A673 (cell line): ENCODE results near the gene TNFRSF13B. TPM values are rescaled to one million over a fixed set of nuclear protein-coding genes. Genes with fewer than 3 reads are reported as not detected.

Experiments
- BruUV-seq: library from RNA; stranded (reverse); fragments of 400-500 nt; replicated peaks from 2 replicates; lab custom pipeline; 2021; lab: Mats Ljungman, UMichigan
- CTCF ChIA-PET: fragments of 300-600 bp; sonication (Branson Sonifier 250); formaldehyde crosslinking; loops from one replicate; lab custom pipeline; 2022; ENCODE audit warnings: antibody characterized with exemption; lab: Charles Lee
- POLR2A ChIA-PET: fragments of 300-600 bp; sonication (Branson Sonifier 250); formaldehyde crosslinking; loops from one replicate; lab custom pipeline; 2022; ENCODE audit warnings: antibody characterized with exemption; ENCODE audit not compliant: low non-redundant PET; lab: Charles Lee
- DNase-seq: peaks from one replicate; pipeline ENCODE4 v3.0.0-alpha.2; 2015; ENCODE audit warnings: low spot score
- H3K27ac ChIP-seq: fragments of 200-600 bp; sonication (generic); 2 replicates; pipeline ENCODE4 v1.5.1; 2016; ENCODE audit warnings: mixed run types, low read depth, mild to moderate bottlenecking, mixed read lengths, antibody characterized with exemption, low read length; ENCODE audit not compliant: poor library complexity, severe bottlenecking
- H3K27me3 ChIP-seq: fragments of 200-600 bp; sonication (generic); replicated peaks from 2 replicates; pipeline ENCODE4 v1.6.1; 2017; ENCODE audit warnings: mixed run types, low read depth, mild to moderate bottlenecking, mixed read lengths, antibody characterized with exemption, low read length; ENCODE audit not compliant: insufficient read depth, poor library complexity
- H3K36me3 ChIP-seq: fragments of 200-600 bp; sonication (generic); 2 replicates; pipeline ENCODE4 v1.6.1; 2016; ENCODE audit warnings: mixed run types, mild to moderate bottlenecking, mixed read lengths, antibody characterized with exemption, low read length; ENCODE audit not compliant: insufficient read depth, poor library complexity, severe bottlenecking
- H3K4me1 ChIP-seq: fragments of 200-600 bp; sonication (generic); 2 replicates; pipeline ENCODE4 v1.6.1; 2017; ENCODE audit warnings: mixed run types, mild to moderate bottlenecking, mixed read lengths, antibody characterized with exemption, low read length; ENCODE audit not compliant: insufficient read depth, poor library complexity, severe bottlenecking
- H3K4me3 ChIP-seq: fragments of 200-600 bp; sonication (generic); 2 replicates; pipeline ENCODE4 v1.5.1; 2016; ENCODE audit warnings: low read depth, mixed run types, mild to moderate bottlenecking, mixed read lengths, low read length; ENCODE audit not compliant: poor library complexity, severe bottlenecking
- H3K9me3 ChIP-seq: fragments of 200-600 bp; sonication (generic); 2 replicates; pipeline ENCODE4 v1.6.1; 2016; ENCODE audit warnings: mixed run types, low read depth, mild to moderate bottlenecking, mixed read lengths, antibody characterized with exemption, low read length; ENCODE audit not compliant: poor library complexity, severe bottlenecking
- EZH2 ChIP-seq: fragments of 200-600 bp; sonication (generic); IDR thresholded peaks from 2 replicates; pipeline ENCODE4 v1.6.1; 2017; ENCODE audit warnings: borderline replicate concordance, low read depth, mild to moderate bottlenecking, mixed read lengths, antibody characterized with exemption, low read length; ENCODE audit not compliant: poor library complexity, severe bottlenecking
- intact Hi-C: fragments of 100-400 bp; cut with micrococcal nuclease; formaldehyde crosslinking; loops from one replicate; pipeline ENCODE4 v1.10.0; 2022; ENCODE audit not compliant: unreplicated experiment
- total RNA-seq: library from RNA; stranded (reverse); gene quantifications from 2 replicates; pipeline ENCODE4 v1.2.3, GENCODE V29; 2021
- TF ChIP-seq, protein P1 (sequence below): fragments of 300-800, 200-600 bp; sonication (generic); conservative IDR thresholded peaks from 2 replicates; pipeline ENCODE4 v1.5.1; 2017; ENCODE audit warnings: low read depth, mild to moderate bottlenecking, antibody characterized with exemption, low read length, moderate library complexity, mixed read lengths

TNFRSF13B gene
- total RNA-seq, 1 experiment from 2014 or later: not detected

DNA sequence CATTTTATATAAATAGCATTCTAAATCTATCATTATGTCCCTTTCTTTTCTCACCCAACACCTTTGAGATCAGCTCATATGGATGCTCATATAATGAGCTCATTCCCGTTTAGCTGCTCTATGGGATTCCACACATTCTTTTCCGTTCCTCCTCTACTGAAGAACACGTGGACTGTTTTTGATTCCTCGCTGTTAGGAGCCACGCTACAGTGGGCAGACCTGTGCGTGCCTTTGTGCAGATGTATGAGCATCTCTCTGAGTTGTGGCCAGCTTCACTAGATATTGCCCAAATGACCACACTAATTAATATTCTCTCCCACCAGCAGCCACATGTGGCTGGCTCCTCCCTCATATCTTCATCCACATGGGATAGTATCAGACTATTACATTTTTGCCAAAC, 6.0 kb upstream of the TNFRSF13B start:
- intact Hi-C loops: no loop called here
- ChIA-PET POLR2A (interaction anchor here (0.6 kb wide), 1 partner anchor 32 kb away, joined by 3 read pairs; no protein-coding TSS in a partner anchor), CTCF (no interaction called here)
- BruUV-seq: no TSS peak
- Histone ChIP-seq H3K27me3 (no peaks in the 10 kb centered on the region), H3K36me3 (no peaks in the 10 kb centered on the region), H3K27ac (no peak overlapping the region), H3K9me3 (no peaks in the 10 kb centered on the region), H3K4me1 (peaks cover 10% of the 10 kb centered on the region), H3K4me3 (no peak overlapping the region)
- no peak for DNase-seq
- TF ChIP-seq, protein P1, sequence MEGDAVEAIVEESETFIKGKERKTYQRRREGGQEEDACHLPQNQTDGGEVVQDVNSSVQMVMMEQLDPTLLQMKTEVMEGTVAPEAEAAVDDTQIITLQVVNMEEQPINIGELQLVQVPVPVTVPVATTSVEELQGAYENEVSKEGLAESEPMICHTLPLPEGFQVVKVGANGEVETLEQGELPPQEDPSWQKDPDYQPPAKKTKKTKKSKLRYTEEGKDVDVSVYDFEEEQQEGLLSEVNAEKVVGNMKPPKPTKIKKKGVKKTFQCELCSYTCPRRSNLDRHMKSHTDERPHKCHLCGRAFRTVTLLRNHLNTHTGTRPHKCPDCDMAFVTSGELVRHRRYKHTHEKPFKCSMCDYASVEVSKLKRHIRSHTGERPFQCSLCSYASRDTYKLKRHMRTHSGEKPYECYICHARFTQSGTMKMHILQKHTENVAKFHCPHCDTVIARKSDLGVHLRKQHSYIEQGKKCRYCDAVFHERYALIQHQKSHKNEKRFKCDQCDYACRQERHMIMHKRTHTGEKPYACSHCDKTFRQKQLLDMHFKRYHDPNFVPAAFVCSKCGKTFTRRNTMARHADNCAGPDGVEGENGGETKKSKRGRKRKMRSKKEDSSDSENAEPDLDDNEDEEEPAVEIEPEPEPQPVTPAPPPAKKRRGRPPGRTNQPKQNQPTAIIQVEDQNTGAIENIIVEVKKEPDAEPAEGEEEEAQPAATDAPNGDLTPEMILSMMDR: no peak
- TF ChIP-seq EZH2: no peak

DNA sequence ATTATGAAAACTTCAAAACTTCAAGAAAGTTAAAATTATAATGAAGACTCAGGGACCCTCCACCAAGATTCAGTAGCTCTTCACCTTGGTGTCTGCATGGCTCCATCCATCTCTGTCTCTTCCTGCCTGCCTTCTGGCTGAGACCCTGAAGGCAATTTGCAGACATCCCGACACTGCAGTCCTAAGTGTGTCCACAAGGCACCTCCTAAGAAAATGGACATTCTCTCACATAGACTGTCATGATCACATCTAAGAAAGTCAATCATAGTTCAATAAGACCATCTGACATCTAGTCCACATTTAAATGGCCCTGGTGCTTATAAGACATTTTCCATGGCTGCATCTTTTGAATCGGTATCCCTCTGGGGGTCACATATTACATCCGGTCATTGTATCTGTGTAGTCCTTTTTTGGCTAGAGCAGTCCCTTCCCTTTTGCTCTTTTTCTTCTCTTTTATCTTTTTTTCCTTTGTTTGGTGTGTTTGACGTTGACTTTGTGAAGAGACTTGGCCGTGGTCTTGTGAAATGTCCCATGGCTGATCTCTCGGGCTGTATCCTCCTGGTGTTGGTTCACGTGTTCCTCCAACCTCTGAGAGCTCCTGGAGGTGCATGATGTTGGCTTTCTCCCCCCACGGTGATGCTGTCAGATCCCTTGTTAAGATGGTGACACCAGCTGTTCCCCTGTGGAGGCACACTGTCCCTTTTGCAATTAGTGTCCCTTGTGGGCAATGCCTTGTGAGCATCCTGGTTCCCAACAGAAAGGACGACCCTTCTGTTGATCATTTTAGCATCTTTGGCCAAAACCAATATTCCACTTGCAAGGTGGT, 5.0 kb upstream of the TNFRSF13B start:
- H3K27ac ChIP-seq: no peak overlapping the region
- BruUV-seq: no TSS peak
- H3K27me3 ChIP-seq: no peaks in the 10 kb centered on the region
- H3K4me3 ChIP-seq: no peak overlapping the region
- H3K36me3 ChIP-seq: no peaks in the 10 kb centered on the region
- peaks cover 10% of the 10 kb centered on the region for H3K4me1 ChIP-seq
- no peaks in the 10 kb centered on the region for H3K9me3 ChIP-seq
- no peak for DNase-seq
- no peak for TF ChIP-seq EZH2
- TF ChIP-seq, protein P1: no peak
- CTCF ChIA-PET: interaction anchor here (0.6 kb wide), 1 partner anchor 610 kb away, joined by 5 read pairs; no protein-coding TSS in a partner anchor
- intact Hi-C loops: no loop called here
- POLR2A ChIA-PET: no interaction called here

DNA sequence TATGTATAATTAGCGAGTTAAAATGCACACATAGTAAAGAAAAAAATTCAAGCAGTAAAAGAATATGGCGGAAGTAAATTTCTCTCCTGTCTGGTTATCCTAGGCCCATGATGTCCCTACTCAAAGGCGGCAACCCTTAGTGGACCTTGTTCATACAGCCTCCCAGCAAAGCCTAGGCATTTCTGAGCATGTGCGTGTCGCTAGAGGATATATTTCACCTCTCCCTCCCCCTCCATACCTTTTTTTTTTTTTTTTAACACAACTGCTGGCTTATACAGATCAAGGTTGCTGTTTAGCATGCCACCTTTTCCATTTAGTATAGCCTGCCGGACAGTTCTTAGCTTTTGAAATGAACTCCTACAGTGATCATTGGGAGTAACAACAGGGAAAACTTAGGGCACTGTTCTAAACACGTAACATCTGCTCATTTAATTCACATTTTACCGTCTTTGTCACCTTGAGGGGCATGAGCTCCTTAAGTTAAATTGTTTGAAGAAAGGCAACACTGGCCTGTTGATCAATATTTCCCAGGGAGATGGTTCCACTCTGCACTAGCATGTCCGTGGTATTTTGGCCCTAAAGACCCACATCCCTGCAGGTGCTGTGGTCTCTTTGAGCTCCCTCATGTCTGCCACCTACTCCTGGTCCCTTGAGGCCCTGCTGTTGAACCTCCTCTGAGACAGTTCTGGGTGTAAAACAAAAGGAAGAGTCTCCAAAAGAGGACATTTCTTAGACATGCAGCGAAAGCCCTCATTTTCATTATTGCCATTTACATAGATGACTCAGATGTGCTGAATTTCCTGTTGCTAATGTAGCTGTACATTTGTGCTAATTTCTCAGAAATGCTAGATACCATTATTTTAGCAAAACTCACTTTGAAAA, 4.1 kb upstream of the TNFRSF13B start:
- Histone ChIP-seq H3K27me3 (no peaks in the 10 kb centered on the region), H3K4me3 (no peak overlapping the region), H3K27ac (no peak overlapping the region), H3K9me3 (no peaks in the 10 kb centered on the region), H3K4me1 (peaks cover 10% of the 10 kb centered on the region), H3K36me3 (no peaks in the 10 kb centered on the region)
- intact Hi-C loops: no loop called here
- TF ChIP-seq, protein P1: no peak
- TF ChIP-seq EZH2: no peak
- BruUV-seq: no TSS peak
- CTCF ChIA-PET: interaction anchor here (0.6 kb wide), 1 partner anchor 609 kb away, joined by 5 read pairs; no protein-coding TSS in a partner anchor
- POLR2A ChIA-PET: no interaction called here
- DNase-seq: peak; percentile 50
